GM23248 (cell line): Measurements from ENCODE around the gene DOCK3.

Experiments
- EZH2 ChIP-seq: fragments of 200-600 bp; sonication (generic); IDR thresholded peaks from 2 replicates; pipeline ENCODE4 v1.6.1; 2018; ENCODE audit warnings: antibody characterized with exemption, mild to moderate bottlenecking; ENCODE audit not compliant: insufficient read depth, poor library complexity, severe bottlenecking
- EZH2phosphoT487 ChIP-seq: fragments of 200-600 bp; sonication (generic); IDR thresholded peaks from 2 replicates; pipeline ENCODE4 v1.6.1; 2018; ENCODE audit warnings: antibody characterized with exemption, moderate library complexity, mild to moderate bottlenecking, low read depth; ENCODE audit not compliant: insufficient read depth

DNA sequence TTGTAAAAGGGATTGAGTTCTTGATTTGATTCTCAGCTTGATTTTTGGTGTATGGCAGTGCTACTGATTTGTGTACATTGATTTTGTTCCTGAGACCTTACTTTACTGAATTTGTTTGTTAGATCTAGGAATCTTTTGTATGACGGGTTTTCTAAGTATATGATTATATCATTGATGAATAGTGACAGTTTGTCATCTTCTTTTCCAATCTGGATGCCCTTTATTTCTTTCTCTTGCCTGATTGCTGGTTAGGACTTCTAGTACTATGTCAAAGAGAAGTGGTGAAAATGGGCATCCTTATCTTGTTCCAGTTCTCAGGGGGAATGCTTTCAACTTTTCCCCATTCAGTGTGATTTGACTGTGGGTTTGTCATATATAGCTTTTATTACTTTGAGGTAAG, 103.0 kb downstream of the DOCK3 start:
- TF ChIP-seq EZH2 (no peak), EZH2phosphoT487 (no peak)
